ENCODE data around the gene SLC35F6.

GRCh38 chr2:26716340-26716739 lies 47.7 kb upstream of the SLC35F6 start:
- TF ChIP-seq CTCF (IDR thresholded peaks at IDR 0.05) (no peak), POLR2A (IDR thresholded peaks at IDR 0.05) (no peak)
